K562 (cell line): ENCODE data around the gene STX3. TPM values are rescaled to one million over a fixed set of nuclear protein-coding genes. Genes with fewer than 3 reads are reported as not detected.

ENCODE experiments used
- ELF1 ChIP-seq: fragments of 200-800 bp; sonication (Bioruptor generic); IDR thresholded peaks from 2 replicates; pipeline ENCODE4 v1.6.1; 2016; ENCODE audit warnings: missing genetic modification characterization, missing compliant biosample characterization
- FUS ChIP-seq: fragments of 200-400 bp; formaldehyde crosslinking; optimal IDR thresholded peaks from 2 replicates; pipeline ENCODE3; 2017; ENCODE audit warnings: low read depth, low read length
- GTF2E2 ChIP-seq: fragments of 200-800 bp; sonication (Bioruptor generic); IDR thresholded peaks from 2 replicates; pipeline ENCODE4 v1.6.1; 2016; ENCODE audit warnings: missing genetic modification characterization, missing compliant biosample characterization
- HES1 ChIP-seq: fragments of 450-650 bp; IDR thresholded peaks from 2 replicates; pipeline ENCODE4 v1.6.1; 2016; ENCODE audit warnings: low read depth, mild to moderate bottlenecking, moderate library complexity
- HNRNPLL ChIP-seq: fragments of 200-400 bp; formaldehyde crosslinking; IDR thresholded peaks from 2 replicates; pipeline ENCODE4 v1.6.1; 2017; ENCODE audit warnings: low read length, low read depth, mild to moderate bottlenecking; ENCODE audit not compliant: poor library complexity, severe bottlenecking
- SMARCE1 ChIP-seq: fragments of 450-650 bp; IDR thresholded peaks from 2 replicates; pipeline ENCODE4 v1.7.1; 2016; ENCODE audit warnings: mild to moderate bottlenecking
- STAG1 ChIP-seq: sonication (generic); formaldehyde crosslinking; IDR thresholded peaks from 2 replicates; pipeline ENCODE4 v1.5.0; 2020; ENCODE audit warnings: missing genetic modification reagents, borderline replicate concordance
- ZBTB40 ChIP-seq, 2 experiments: fragments of 450-650 bp in 1 of 2; sonication (generic) in 1 of 2; formaldehyde crosslinking in 1 of 2; IDR thresholded peaks; 2 replicates each; pipeline versions ENCODE4 v1.7.1 to v1.9.0; 2016 to 2022; ENCODE audit warnings: inconsistent platforms in 1 of 2, mild to moderate bottlenecking in 1 of 2, missing genetic modification reagents in 1 of 2
- ZEB2 ChIP-seq: fragments of 450-650 bp; IDR thresholded peaks from 2 replicates; pipeline ENCODE4 v1.6.1; 2016
- ZNF121 ChIP-seq: sonication (generic); formaldehyde crosslinking; conservative IDR thresholded peaks from 2 replicates; pipeline ENCODE4 v1.8.0; 2022; ENCODE audit warnings: missing genetic modification reagents
- polyA plus RNA-seq, 8 experiments: library from polyadenylated mRNA; depleted of rRNA in 4 of 8; stranded (reverse) in 5 of 8; unstranded in 3 of 8; fragments of >200 nt; fragmentation: Nextera tagmentation in 2 of 8; fragmentation: Illumina TruSeq in 1 of 8; extraction: Ambion mirVana in 2 of 8; extraction: Trizol in 1 of 8; gene quantifications; 2 replicates each; pipeline versions ENCODE4 v1.2.1 to v1.2.3, GENCODE V29; 2011 to 2014; ENCODE audit warnings: inconsistent platforms in 1 of 8, missing spikeins in 1 of 8
- total RNA-seq, 7 experiments: library from RNA; depleted of rRNA in 6 of 7; stranded (reverse); fragments of >200 nt in 6 of 7; fragmentation: Illumina TruSeq in 2 of 7; extraction: Trizol in 2 of 7; gene quantifications; 2 replicates each; pipeline versions ENCODE4 v1.2.1 to v1.2.3, GENCODE V29; 2011 to 2021; ENCODE audit warnings: low replicate concordance in 1 of 7
- TF ChIP-seq, protein P1 (sequence below): fragments of 450-650 bp; formaldehyde crosslinking; IDR thresholded peaks from 2 replicates; pipeline ENCODE4 v1.4.0; 2022; ENCODE audit warnings: mild to moderate bottlenecking, moderate library complexity
- TF ChIP-seq, protein P2 (sequence below), 2 experiments: fragments of 250-450 bp in 1 of 2; fragments of 450-650 bp in 1 of 2; sonication (Bioruptor Pico) in 1 of 2; IDR thresholded peaks; 2 replicates each; pipeline versions ENCODE4 v1.6.1 to v1.8.0; 2016 to 2021; ENCODE audit warnings: mild to moderate bottlenecking in 2 of 2, moderate library complexity in 2 of 2, missing compliant biosample characterization in 1 of 2, missing genetic modification characterization in 1 of 2

Gene STX3
- total and polyA plus RNA-seq, 9 of the 15 experiments (the other 6 are each of a cell fraction or from before 2014, with no cell fraction given), result 12.0 to 91.6 (median 48.7) TPM

- 0 out of 2 replicates have a peak, but pooled peaks have one; percentile 51 for TF ChIP-seq ZBTB40 (IDR thresholded peaks at IDR 0.05)
- TF ChIP-seq ZBTB40 (CRISPR knock-in tag; IDR thresholded peaks at IDR 0.05), result no peak
- no peak for TF ChIP-seq ZNF121
- no peak for TF ChIP-seq HNRNPLL
- TF ChIP-seq STAG1 (CRISPR knock-in tag), result no peak
- no peak for TF ChIP-seq ZEB2
- no peak for TF ChIP-seq HES1
- TF ChIP-seq ELF1, result no peak
- TF ChIP-seq GTF2E2 (tag), result no peak
- no peak for TF ChIP-seq SMARCE1
- TF ChIP-seq, protein P1, sequence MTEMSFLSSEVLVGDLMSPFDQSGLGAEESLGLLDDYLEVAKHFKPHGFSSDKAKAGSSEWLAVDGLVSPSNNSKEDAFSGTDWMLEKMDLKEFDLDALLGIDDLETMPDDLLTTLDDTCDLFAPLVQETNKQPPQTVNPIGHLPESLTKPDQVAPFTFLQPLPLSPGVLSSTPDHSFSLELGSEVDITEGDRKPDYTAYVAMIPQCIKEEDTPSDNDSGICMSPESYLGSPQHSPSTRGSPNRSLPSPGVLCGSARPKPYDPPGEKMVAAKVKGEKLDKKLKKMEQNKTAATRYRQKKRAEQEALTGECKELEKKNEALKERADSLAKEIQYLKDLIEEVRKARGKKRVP (CRISPR knock-in tag), result no peak
- TF ChIP-seq, protein P2, sequence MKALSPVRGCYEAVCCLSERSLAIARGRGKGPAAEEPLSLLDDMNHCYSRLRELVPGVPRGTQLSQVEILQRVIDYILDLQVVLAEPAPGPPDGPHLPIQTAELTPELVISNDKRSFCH (CRISPR knock-in tag; IDR thresholded peaks at IDR 0.05), result no peak
- TF ChIP-seq, protein P2 (tag; IDR thresholded peaks at IDR 0.05), result no peak
- no peak for TF ChIP-seq FUS
These were observed 700 bp upstream of the STX3 start (continued) for GRCh38 chr11:59754494-59754858.
